Transverse colon (tissue), 4 donors: ENCODE measurements around the gene CEPT1. TPM values are rescaled to one million over a fixed set of nuclear protein-coding genes. Genes with fewer than 3 reads are reported as not detected.
A peak's percentile ranks its signal among the peaks of the same experiment; 100 is the strongest.

Experiments used
- DNase-seq: peaks from one replicate; pipeline ENCODE4 v3.0.0-alpha.2; 2019
- H3K27ac ChIP-seq, 4 donors: fragments of 200-600 bp; sonication (generic); 2 replicates each; pipeline ENCODE4 v1.5.1; 2016 to 2018; ENCODE audit warnings: inconsistent platforms in 4 of 4
- H3K27me3 ChIP-seq: fragments of 200-600 bp; sonication (generic); 2 replicates; pipeline ENCODE4 v1.5.1; 2017; ENCODE audit warnings: inconsistent platforms
- H3K36me3 ChIP-seq, 4 donors: fragments of 200-600 bp; sonication (generic); 2 replicates each; pipeline ENCODE4 v1.5.1; 2017 to 2019; ENCODE audit warnings: inconsistent platforms in 4 of 4
- H3K4me1 ChIP-seq, 4 donors: fragments of 200-600 bp; sonication (generic); 2 replicates each; pipeline ENCODE4 v1.5.1; 2017 to 2020; ENCODE audit warnings: inconsistent platforms in 4 of 4
- H3K4me3 ChIP-seq, 4 donors: fragments of 200-600 bp; sonication (generic); 1 replicate in 1 of 4; 2 replicates in 3 of 4; pipeline versions ENCODE4 v1.5.1 to v1.6.1; 2017 to 2019; ENCODE audit warnings: inconsistent platforms in 4 of 4
- H3K9me3 ChIP-seq, 2 donors: fragments of 200-600 bp; sonication (generic); 2 replicates each; pipeline ENCODE4 v1.5.1; 2017 to 2019; ENCODE audit warnings: inconsistent platforms in 2 of 2
- CTCF ChIP-seq, 5 experiments: fragments of 200-600 bp in 3 of 5; fragments of 450-650 bp in 2 of 5; sonication (generic) in 3 of 5; IDR thresholded peaks; 1 replicate in 2 of 5; 2 replicates in 3 of 5; pipeline ENCODE4 v1.5.1; 2016 to 2017; ENCODE audit warnings: antibody characterized with exemption in 5 of 5, inconsistent platforms in 3 of 5, mild to moderate bottlenecking in 2 of 5, moderate library complexity in 1 of 5
- EP300 ChIP-seq: sonication (generic); formaldehyde crosslinking; IDR thresholded peaks from one replicate; pipeline ENCODE4 v1.6.1; 2017; ENCODE audit warnings: antibody characterized with exemption, low read depth
- POLR2A ChIP-seq: fragments of 450-650 bp; IDR thresholded peaks from one replicate; pipeline ENCODE4 v1.6.1; 2016; ENCODE audit warnings: antibody characterized with exemption, mild to moderate bottlenecking, moderate library complexity
- POLR2AphosphoS5 ChIP-seq, 3 donors: sonication (generic); formaldehyde crosslinking; IDR thresholded peaks; one replicate each; pipeline ENCODE4 v1.6.1; 2016; ENCODE audit warnings: antibody characterized with exemption in 3 of 3
- WGBS, 2 donors: methylation state at CpG; one replicate each; pipeline ENCODE4 v1.1.5; 2018; ENCODE audit warnings: low coverage in 1 of 2; 5-methylcytosine and 5-hydroxymethylcytosine counted together
- in situ Hi-C, 4 donors: fragments of 200-750 bp; cut with MboI; loops; one replicate each; pipeline versions ENCODE4 v1.15.0 to v1.15.1; 2017; ENCODE audit warnings: low sequenced_read_pairs in 3 of 4, low pct_ligation_motif_present in 1 of 4, low pct_unique_long_range_greater_than_20kb in 1 of 4
- intact Hi-C: fragments of 100-400 bp; cut with DNase I; formaldehyde crosslinking; loops from one replicate; pipeline ENCODE4 v1.15.1; 2023; ENCODE audit warnings: low total_unique reads
- total RNA-seq, 4 donors: library from RNA; depleted of rRNA; stranded (reverse); fragments of >200 nt; gene quantifications; one replicate each; pipeline ENCODE4 v1.1.0, GENCODE V29; 2016

Gene CEPT1
- total RNA-seq, 4 donors from 2014 or later, result 11.2 to 55.6 (median 26.9) TPM

GRCh38 chr1:111222308-111223125 is 82.5 kb downstream of the CEPT1 start:
- TF ChIP-seq EP300 (no peak), CTCF (IDR thresholded peaks at IDR 0.05) (peak; percentile 84 to 92 (median 90))
- 21 to 62% methylated on average over 4 to 10 of the region's 10 CpGs for WGBS, 2 donors
- Histone ChIP-seq H3K27me3 (no peaks in the 10 kb centered on the region), H3K9me3 (no peaks in the 10 kb centered on the region), H3K4me3 (no peak overlapping the region), H3K27ac (peak overlapping the region; percentile 8 to 48 (median 10)), H3K4me1 (peaks cover 0 to 23% (median 6%) of the 10 kb centered on the region in 4 donors), H3K36me3 (no peaks in the 10 kb centered on the region)
- intact Hi-C loops (loop anchor here (5.0 kb wide), 1 partner anchor 180 kb away; no protein-coding TSS in a partner anchor), in situ Hi-C loops (loop anchor here (5.0 to 25.0 kb wide), 6 partner anchors 172 to 542 kb away; partner anchors contain the start of genes DDX20 (in 1 of the 4) and RAP1A (in 1 of the 4))
- peak; percentile 86 for DNase-seq

GRCh38 chr1:111223126-111223685 is 83.2 kb downstream of the CEPT1 start:
- H3K9me3 ChIP-seq, result no peaks in the 10 kb centered on the region
- peak overlapping the region in 2 of 4 donors; percentile 8 to 48 for H3K27ac ChIP-seq
- TF ChIP-seq POLR2AphosphoS5 (IDR thresholded peaks at IDR 0.05) (no peak), EP300 (no peak), POLR2A (no peak), CTCF (IDR thresholded peaks at IDR 0.05) (peak in 3 of 5 experiments; percentile 13 to 18 (median 18))
- H3K27me3 ChIP-seq, result no peaks in the 10 kb centered on the region
- intact Hi-C loops, result loop anchor here (5.0 kb wide), 1 partner anchor 179 kb away; no protein-coding TSS in a partner anchor
- DNase-seq, result no peak
- 66 to 71% methylated on average over 6 of the region's 6 CpGs for WGBS, 2 donors
- peaks cover 0 to 30% (median 6%) of the 10 kb centered on the region in 4 donors for H3K4me1 ChIP-seq
- H3K36me3 ChIP-seq, result no peaks in the 10 kb centered on the region
- in situ Hi-C loops, result loop anchor here (5.0 to 25.0 kb wide), 6 partner anchors 172 to 542 kb away; partner anchors contain the start of genes DDX20 (in 1 of the 4) and RAP1A (in 1 of the 4)
- H3K4me3 ChIP-seq, result no peak overlapping the region

- TF ChIP-seq POLR2A (no peak), CTCF (IDR thresholded peaks at IDR 0.05) (no peak), EP300 (no peak), POLR2AphosphoS5 (IDR thresholded peaks at IDR 0.05) (no peak)
- Histone ChIP-seq H3K4me3 (no peak overlapping the region), H3K4me1 (peaks cover 0 to 29% (median 5%) of the 10 kb centered on the region in 4 donors), H3K36me3 (no peaks in the 10 kb centered on the region), H3K27ac (no peak overlapping the region), H3K27me3 (no peaks in the 10 kb centered on the region), H3K9me3 (no peaks in the 10 kb centered on the region)
- intact Hi-C loops, result loop anchor here (1.0 kb wide), 1 partner anchor 25 kb away; no protein-coding TSS in a partner anchor
- in situ Hi-C loops, result loop anchor here in 3 of 4 donors (10.0 to 25.0 kb wide), 4 partner anchors 170 to 562 kb away; no protein-coding TSS in a partner anchor
- no peak for DNase-seq
These were observed 85.1 kb downstream of the CEPT1 start for GRCh38 chr1:111225091-111225490.
